Endothelial cell (in vitro differentiated cells): ENCODE data around the gene TBXA2R. TPM values are rescaled to one million over a fixed set of nuclear protein-coding genes. Genes with fewer than 3 reads are reported as not detected.
A peak's percentile ranks its signal among the peaks of the same experiment; 100 is the strongest.

ENCODE experiments used
- DNase-seq: peaks from one replicate; pipeline ENCODE4 v3.0.0; 2021; ENCODE audit warnings: low spot score
- H3K27ac Mint-ChIP-seq: one replicate; pipeline ENCODE4 v1.8.0; 2021; ENCODE audit warnings: mixed read lengths, inconsistent platforms; ENCODE audit not compliant: unreplicated experiment
- H3K27me3 Mint-ChIP-seq: one replicate; pipeline ENCODE4 v1.8.0; 2021; ENCODE audit warnings: mild to moderate bottlenecking, moderate library complexity, mixed read lengths, inconsistent platforms; ENCODE audit not compliant: unreplicated experiment
- H3K36me3 Mint-ChIP-seq: one replicate; pipeline ENCODE4 v1.8.0; 2021; ENCODE audit warnings: mild to moderate bottlenecking, low read depth, mixed read lengths, inconsistent platforms; ENCODE audit not compliant: unreplicated experiment
- H3K4me1 Mint-ChIP-seq: one replicate; pipeline ENCODE4 v1.8.0; 2021; ENCODE audit warnings: mild to moderate bottlenecking, mixed read lengths, inconsistent platforms; ENCODE audit not compliant: unreplicated experiment
- H3K4me3 Mint-ChIP-seq: one replicate; pipeline ENCODE4 v1.8.0; 2021; ENCODE audit warnings: mild to moderate bottlenecking, mixed read lengths, inconsistent platforms; ENCODE audit not compliant: unreplicated experiment
- H3K9me3 Mint-ChIP-seq: one replicate; pipeline ENCODE4 v1.8.0; 2021; ENCODE audit warnings: mixed read lengths, inconsistent platforms; ENCODE audit not compliant: unreplicated experiment
- total RNA-seq: library from RNA; stranded (reverse); fragmentation: NEBNext Ultra II Directional; extraction: Animal tissue kit (Norgen Biotek cat#: 25700); gene quantifications from one replicate; pipeline ENCODE4 v1.2.1, GENCODE V29; 2021; ENCODE audit not compliant: unreplicated experiment
- TF ChIP-seq, protein P1 (sequence below): fragments of 200-600 bp; sonication (generic); IDR thresholded peaks from one replicate; pipeline ENCODE4 v1.5.0; 2021; ENCODE audit warnings: antibody characterized with exemption; ENCODE audit not compliant: unreplicated experiment

Gene TBXA2R
- total RNA-seq, 1 donor from 2014 or later, result 7.3 TPM

DNA sequence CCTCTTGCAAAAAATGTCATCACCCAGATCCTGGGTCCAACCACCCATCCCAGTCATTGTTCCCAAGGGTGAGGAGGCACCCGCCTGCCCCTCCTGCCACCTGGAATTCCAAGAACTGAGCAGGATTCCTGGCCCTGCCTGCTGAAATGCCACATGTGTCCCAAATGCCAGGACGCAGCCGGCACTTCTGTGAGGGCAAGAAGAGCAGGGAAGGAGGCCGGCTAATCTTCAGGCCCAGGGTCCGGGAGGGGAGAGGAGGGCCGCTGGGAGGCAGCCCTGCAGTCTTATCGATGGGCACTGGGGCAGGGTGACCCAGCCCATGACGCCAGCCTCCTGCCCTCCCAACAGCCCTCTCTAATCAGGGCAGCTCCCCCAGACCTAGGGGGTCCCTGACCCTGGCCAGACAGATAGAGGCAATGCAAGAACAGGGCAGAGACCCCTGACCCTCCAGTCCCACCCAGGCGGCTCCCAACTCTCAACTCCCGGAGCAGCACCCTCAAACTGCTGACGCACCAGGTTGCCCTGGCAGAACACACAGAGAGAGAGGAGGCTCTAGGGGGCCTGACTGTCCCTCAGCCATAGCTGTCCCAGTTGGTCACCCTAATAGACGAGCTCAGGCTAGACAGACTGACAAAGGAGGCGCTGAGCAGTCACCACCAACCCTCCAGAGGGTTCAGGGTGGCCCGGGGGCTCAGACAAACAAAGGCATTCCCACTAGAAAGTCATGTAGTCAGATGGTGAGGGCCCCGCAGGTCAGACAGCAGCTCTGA, 50.8 kb downstream of the TBXA2R start:
- DNase-seq, result no peak
- H3K9me3 Mint-ChIP-seq, result no peaks in the 10 kb centered on the region
- peaks cover 25% of the 10 kb centered on the region for H3K4me1 Mint-ChIP-seq
- H3K27me3 Mint-ChIP-seq, result peaks cover 11% of the 10 kb centered on the region
- H3K36me3 Mint-ChIP-seq, result peaks cover 3% of the 10 kb centered on the region
- no peak overlapping the region for H3K27ac Mint-ChIP-seq
- peak overlapping the region; percentile 99 for H3K4me3 Mint-ChIP-seq
- TF ChIP-seq, protein P1, sequence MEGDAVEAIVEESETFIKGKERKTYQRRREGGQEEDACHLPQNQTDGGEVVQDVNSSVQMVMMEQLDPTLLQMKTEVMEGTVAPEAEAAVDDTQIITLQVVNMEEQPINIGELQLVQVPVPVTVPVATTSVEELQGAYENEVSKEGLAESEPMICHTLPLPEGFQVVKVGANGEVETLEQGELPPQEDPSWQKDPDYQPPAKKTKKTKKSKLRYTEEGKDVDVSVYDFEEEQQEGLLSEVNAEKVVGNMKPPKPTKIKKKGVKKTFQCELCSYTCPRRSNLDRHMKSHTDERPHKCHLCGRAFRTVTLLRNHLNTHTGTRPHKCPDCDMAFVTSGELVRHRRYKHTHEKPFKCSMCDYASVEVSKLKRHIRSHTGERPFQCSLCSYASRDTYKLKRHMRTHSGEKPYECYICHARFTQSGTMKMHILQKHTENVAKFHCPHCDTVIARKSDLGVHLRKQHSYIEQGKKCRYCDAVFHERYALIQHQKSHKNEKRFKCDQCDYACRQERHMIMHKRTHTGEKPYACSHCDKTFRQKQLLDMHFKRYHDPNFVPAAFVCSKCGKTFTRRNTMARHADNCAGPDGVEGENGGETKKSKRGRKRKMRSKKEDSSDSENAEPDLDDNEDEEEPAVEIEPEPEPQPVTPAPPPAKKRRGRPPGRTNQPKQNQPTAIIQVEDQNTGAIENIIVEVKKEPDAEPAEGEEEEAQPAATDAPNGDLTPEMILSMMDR, result no peak

DNA sequence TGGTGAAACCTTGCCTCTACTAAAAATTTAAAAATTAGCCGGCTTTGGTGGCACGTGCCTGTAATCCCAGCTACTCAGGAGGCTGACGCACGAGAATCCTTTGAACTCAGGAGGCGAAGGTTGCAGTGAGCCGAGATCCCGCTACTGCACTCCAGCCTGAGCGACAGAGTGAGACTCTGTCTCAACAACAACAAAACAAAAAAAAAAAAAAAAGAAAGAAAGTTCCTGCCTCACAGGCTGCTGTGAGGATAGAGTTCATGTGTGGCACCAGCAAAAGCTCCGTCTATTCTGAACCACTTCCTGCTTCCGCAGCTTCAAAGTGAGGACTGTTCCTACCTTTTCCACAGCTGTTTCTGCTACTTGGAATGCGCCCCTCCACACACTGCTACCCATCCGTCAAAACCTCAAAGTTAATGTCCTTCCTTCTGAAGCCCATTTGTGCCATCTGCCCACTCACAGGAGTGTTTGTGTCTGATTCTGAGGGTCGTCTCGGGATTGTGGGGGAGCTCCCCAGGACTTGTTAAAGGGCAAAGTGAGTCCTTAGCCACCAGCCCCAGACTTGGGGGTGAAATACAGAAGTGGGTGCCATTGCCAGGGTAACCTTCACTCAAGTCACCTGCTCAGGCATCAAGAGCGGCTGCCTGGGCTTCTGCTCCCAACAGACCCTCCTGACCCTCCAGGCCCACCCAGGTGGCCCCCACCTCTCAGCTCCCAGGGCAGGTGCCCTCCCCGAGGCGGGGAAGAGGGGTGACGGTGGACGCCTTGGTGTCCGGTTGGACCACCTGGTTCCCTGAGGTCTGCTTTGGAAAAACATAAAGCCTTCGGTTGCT, 52.2 kb downstream of the TBXA2R start:
- no peak overlapping the region for H3K4me3 Mint-ChIP-seq

DNA sequence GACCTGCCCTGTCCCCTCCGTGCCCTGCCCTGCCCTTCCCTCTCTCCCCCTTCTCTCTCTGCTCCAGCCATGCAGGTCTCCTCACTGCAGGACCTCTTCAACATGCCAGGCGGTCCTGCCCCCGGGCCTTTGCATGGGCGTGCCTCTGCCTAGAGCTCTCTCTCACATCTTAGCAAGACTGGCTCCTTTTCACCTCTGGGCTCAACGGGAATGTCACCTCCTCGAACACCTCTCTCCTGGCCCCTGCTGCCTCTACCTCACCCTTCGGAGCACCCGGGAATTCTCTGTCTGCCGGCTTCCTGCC, 54.9 kb downstream of the TBXA2R start:
- no peaks in the 10 kb centered on the region for H3K9me3 Mint-ChIP-seq
- H3K4me1 Mint-ChIP-seq, result peaks cover 24% of the 10 kb centered on the region
- TF ChIP-seq, protein P1, result no peak
- H3K4me3 Mint-ChIP-seq, result no peak overlapping the region
- H3K27me3 Mint-ChIP-seq, result peaks cover 11% of the 10 kb centered on the region
- H3K27ac Mint-ChIP-seq, result no peak overlapping the region
- peaks cover 3% of the 10 kb centered on the region for H3K36me3 Mint-ChIP-seq
- no peak for DNase-seq

More for the DNA sequence above, 52.2 kb downstream of the TBXA2R start:
- Mint-ChIP-seq H3K27me3 (peaks cover 13% of the 10 kb centered on the region), H3K9me3 (no peaks in the 10 kb centered on the region), H3K4me1 (peaks cover 25% of the 10 kb centered on the region), H3K27ac (peak overlapping the region; percentile 76), H3K36me3 (peaks cover 3% of the 10 kb centered on the region)
- TF ChIP-seq, protein P1, result no peak
- DNase-seq, result no peak

DNA sequence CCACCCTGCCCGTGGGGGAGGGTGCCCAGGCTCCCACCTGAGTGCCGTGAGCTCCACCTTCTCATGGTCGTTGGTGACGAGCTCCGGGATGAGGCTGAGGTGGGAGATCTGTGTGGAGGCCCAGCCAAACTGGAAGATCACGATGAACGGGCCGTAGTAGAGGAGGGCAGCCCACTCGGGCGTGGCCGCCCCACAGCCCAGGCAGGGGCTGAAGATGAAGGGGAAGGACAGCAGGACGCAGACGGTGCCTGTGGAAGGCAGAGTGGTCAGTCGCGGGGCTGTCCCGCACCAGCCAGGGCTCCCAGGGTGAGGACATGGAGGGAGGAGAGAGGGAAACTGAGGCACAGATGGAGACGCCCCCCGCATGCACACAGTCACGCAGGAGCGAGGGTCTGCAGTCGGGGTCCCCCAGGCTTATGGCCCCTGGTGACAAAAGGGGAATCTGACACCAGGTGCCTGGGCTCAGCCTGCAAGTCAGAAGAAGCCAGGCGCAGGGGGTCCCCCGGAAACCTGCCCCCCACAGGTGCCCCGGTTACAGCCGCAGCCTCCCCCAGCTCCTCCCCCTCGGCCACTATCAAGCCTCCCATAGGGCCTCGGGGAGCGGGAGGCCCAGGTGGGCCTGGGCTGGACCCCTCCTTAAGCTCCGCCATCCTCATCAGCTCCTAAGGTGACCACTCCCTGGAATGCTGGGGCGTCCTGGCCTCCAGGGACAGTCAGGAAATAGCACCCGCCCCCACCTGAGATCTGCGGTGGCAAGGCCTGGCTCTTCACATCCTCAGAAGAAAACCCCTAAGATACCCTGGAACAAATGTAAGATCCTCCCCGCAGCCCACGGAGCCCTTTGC, 55.5 kb downstream of the TBXA2R start:
- Mint-ChIP-seq H3K4me1 (peaks cover 18% of the 10 kb centered on the region), H3K4me3 (no peak overlapping the region), H3K27ac (no peak overlapping the region), H3K36me3 (no peaks in the 10 kb centered on the region), H3K27me3 (peaks cover 6% of the 10 kb centered on the region), H3K9me3 (no peaks in the 10 kb centered on the region)
- TF ChIP-seq, protein P1, result no peak
- DNase-seq, result no peak
